Thoracic aorta (tissue), 2 donors: Measurements from ENCODE around the gene NOL11. TPM values are rescaled to one million over a fixed set of nuclear protein-coding genes. Genes with fewer than 3 reads are reported as not detected.

ENCODE experiments used
- ATAC-seq: fragments of 150-250 bp; one replicate; pipeline ENCODE4 v1.8.0; 2017; ENCODE audit warnings: low read depth; ENCODE audit not compliant: insufficient number of reproducible peaks, low FRiP score
- DNase-seq: peaks from one replicate; pipeline ENCODE4 v3.0.0-alpha.2; 2020; ENCODE audit warnings: low spot score
- H3K27ac ChIP-seq, 2 donors: fragments of 200-600 bp; sonication (generic); 1 replicate in 1 of 2; 2 replicates in 1 of 2; pipeline ENCODE4 v1.5.1; 2016; ENCODE audit warnings: mild to moderate bottlenecking in 2 of 2, moderate library complexity in 2 of 2
- H3K27me3 ChIP-seq: fragments of 200-600 bp; sonication (generic); replicated peaks from 2 replicates; pipeline ENCODE4 v1.6.0; 2016; ENCODE audit warnings: mild to moderate bottlenecking; ENCODE audit not compliant: insufficient read depth
- H3K36me3 ChIP-seq: fragments of 200-600 bp; sonication (generic); one replicate; pipeline ENCODE4 v1.5.1; 2016
- H3K4me1 ChIP-seq, 2 donors: fragments of 200-600 bp; sonication (generic); 1 replicate in 1 of 2; 2 replicates in 1 of 2; pipeline versions ENCODE4 v1.5.1 to v1.6.0; 2016; ENCODE audit warnings: low read depth in 2 of 2, mild to moderate bottlenecking in 1 of 2; ENCODE audit not compliant: control insufficient read depth in 1 of 2
- H3K4me3 ChIP-seq: fragments of 200-600 bp; sonication (generic); 2 replicates; pipeline ENCODE4 v1.5.1; 2016; ENCODE audit warnings: mild to moderate bottlenecking
- H3K9me3 ChIP-seq: fragments of 200-600 bp; sonication (generic); 2 replicates; pipeline ENCODE4 v1.5.1; 2016
- CTCF ChIP-seq: fragments of 200-600 bp; sonication (generic); IDR thresholded peaks from one replicate; pipeline ENCODE4 v1.5.1; 2019; ENCODE audit warnings: antibody characterized with exemption
- total RNA-seq, 2 donors: library from RNA; depleted of rRNA; stranded (reverse); fragments of >200 nt; gene quantifications; one replicate each; pipeline versions ENCODE4 v1.1.0 to v1.2.3, GENCODE V29; 2016

The NOL11 gene
- total RNA-seq, 2 donors from 2014 or later: 12.2 to 22.2 TPM

GRCh38 chr17:67784364-67785121 is 66.8 kb downstream of the NOL11 start:
- ATAC-seq: no peak
- no peak for DNase-seq
- no peaks in the 10 kb centered on the region for H3K9me3 ChIP-seq
- no peaks in the 10 kb centered on the region for H3K4me1 ChIP-seq
- no peaks in the 10 kb centered on the region for H3K27me3 ChIP-seq
- no peak overlapping the region for H3K27ac ChIP-seq
- no peak overlapping the region for H3K4me3 ChIP-seq
- H3K36me3 ChIP-seq: no peaks in the 10 kb centered on the region
- TF ChIP-seq CTCF: no peak

- TF ChIP-seq CTCF: no peak
Measured at GRCh38 chr17:67785122-67785477, 67.4 kb downstream of the NOL11 start.

GRCh38 chr17:67785504-67785903 is 67.8 kb downstream of the NOL11 start:
- DNase-seq: no peak
- Histone ChIP-seq H3K27ac (no peak overlapping the region), H3K4me1 (no peaks in the 10 kb centered on the region), H3K27me3 (no peaks in the 10 kb centered on the region), H3K4me3 (no peak overlapping the region), H3K9me3 (no peaks in the 10 kb centered on the region), H3K36me3 (no peaks in the 10 kb centered on the region)
- no peak for ATAC-seq
- TF ChIP-seq CTCF: no peak

More at GRCh38 chr17:67785122-67785477, 67.4 kb downstream of the NOL11 start:
- Histone ChIP-seq H3K9me3 (no peaks in the 10 kb centered on the region), H3K4me3 (no peak overlapping the region), H3K27ac (no peak overlapping the region), H3K4me1 (no peaks in the 10 kb centered on the region), H3K27me3 (no peaks in the 10 kb centered on the region), H3K36me3 (no peaks in the 10 kb centered on the region)
- ATAC-seq (no peak), DNase-seq (no peak)

Other genes starting within 250 kb of the NOL11 start
- gene BPTF, start 107.6 kb downstream of the NOL11 start, total RNA-seq: 10 to 100 TPM; 53.3 to 77.3 TPM